A204.1 (cell line): ENCODE results near the gene TENM4.
"Not testable (repeated sequence)": the region's sequence is repeated elsewhere in the genome, so short reads cannot be mapped to it uniquely, and the experiment has no call there.

Experiments used
- FAIRE-seq: peaks from 2 replicates; lab custom pipeline; 2012; peaks lifted over from hg19 to GRCh38; lab: Jason Lieb, UNC

The TENM4 gene

DNA sequence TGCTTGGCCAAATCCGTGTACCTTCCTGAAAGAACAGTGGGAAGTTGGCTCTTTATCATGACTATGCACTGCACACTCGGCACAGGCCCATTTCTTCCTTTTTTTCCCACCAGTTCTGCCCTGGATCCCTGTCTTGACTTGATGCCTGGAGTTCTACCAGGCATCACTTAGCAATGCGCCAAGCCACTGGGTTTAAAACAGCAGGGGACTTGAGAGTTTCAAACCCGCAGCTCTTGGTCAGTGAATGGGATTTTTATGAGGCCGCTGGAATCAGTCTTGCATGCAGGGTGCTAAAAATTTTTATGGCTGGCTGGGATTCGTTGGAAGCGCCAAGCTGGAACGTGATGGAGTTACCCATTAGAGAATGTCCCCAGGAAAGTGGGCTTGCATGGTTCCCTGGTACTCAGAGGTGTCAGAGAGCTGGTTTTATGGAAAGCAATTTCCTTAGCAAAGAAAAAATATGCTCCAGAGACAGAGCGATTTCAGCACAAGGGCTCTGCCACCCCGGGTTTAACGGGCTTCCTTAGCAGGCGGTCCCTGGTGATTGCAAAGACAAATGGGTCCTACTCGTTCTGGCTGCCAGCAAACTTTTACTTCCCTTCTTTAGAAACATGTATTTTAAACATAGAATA, 432.9 kb downstream of the TENM4 start:
- no peak for FAIRE-seq

DNA sequence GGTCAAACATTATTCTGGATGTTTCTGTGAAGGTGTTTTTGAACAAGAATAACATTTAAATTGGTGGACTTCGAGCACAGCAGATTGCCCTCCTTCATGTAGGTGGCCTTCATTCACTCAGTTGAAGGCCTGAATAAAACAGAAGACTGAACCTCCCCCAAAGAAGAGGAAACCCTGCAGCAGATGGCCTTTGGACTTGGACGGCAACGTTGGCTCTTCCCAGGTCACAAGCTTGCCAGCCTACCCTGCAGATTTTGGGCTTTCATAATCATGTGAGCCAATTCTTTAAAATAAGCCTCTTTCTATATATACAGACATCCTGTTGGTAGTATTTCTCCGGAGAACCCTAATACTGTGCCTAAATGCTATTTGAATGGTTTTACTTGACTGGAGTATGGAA, 434.0 kb downstream of the TENM4 start:
- FAIRE-seq, result no peak

DNA sequence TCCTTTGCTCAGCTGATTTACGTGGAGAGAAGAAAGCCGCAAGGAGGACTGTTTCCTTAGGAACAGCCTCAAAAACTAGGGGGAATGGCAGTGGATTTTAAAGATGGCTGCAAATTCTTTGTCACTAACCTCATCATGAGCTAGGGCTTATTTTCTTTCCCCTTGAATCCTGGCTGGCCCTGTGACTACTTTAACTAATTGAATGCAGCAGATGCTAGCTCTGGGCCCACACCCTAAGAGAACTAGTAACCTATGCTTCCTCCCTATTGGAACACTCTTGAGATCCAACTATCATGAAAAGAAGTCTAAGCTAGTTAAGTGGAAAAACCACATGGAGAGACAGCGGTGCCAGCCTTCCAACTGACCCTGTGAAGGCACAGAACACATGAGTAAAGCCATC, 444.8 kb downstream of the TENM4 start:
- FAIRE-seq, result no peak

DNA sequence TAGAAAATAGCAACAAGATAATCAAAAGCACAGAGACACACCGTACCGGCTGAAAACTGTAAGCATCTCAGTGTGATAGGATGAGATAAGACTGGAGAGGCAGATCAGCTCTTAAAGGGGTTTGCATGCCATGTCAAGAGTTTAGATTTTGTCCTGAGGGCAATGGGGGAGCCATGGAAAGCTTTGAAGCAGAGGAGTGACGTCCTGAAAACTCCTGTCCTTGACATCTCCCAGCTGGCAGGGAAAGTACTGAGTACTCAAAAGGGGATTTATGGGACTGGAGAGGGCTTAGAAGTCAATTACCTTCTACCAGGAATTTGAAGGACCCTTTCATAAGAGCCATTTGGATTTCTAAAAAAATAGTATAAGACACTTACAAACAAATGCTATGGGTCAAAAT, 445.7 kb downstream of the TENM4 start:
- FAIRE-seq, result no peak

DNA sequence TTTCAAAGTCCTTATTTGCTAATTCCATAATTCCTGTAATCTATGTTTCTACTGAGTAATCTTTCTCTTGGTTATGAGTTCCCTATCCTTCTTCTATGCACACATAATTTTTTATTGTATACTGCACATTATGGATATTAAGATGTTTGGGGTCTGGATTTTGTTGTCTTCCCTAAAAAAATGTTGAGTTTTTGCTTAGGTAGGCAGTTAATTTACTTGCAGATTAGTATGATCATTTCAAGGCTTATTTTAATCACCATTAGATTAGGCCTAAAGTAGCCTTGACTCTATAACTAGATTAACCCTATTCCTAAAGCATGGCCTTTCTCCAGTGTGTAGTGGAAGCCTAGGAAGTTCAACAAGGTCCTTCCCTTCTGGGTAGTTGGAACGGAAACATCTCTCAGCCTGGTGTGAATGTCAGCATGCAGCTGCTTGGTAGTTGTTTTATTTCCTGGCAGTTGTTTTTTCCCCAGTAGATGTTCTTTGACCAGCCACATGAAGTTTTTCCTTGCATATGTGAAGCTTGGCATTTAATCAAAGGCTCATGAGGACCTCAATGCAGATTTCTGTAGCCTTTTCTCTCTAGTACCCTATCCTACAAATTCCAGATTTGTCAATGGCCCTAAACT, 446.9 kb downstream of the TENM4 start:
- no peak for FAIRE-seq

DNA sequence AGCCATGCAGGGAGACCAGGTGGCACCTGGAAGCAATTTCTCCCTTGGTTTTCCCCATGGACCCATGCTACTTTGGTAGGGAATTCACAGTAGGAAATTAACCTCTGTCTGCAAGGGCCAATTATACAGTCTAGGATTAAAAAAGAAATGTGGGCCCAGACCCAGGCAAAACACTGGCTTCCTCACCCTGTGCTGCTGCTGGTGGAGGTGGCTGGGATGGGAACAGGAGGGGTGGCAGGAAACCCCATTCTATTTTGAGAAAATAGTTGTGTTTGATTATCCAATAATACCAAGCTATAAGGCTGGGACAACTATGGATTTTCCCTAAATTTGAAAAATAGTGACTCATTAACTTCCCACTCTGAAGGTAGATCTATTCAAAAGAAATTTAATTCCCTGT, 449.1 kb downstream of the TENM4 start:
- FAIRE-seq, result no peak

DNA sequence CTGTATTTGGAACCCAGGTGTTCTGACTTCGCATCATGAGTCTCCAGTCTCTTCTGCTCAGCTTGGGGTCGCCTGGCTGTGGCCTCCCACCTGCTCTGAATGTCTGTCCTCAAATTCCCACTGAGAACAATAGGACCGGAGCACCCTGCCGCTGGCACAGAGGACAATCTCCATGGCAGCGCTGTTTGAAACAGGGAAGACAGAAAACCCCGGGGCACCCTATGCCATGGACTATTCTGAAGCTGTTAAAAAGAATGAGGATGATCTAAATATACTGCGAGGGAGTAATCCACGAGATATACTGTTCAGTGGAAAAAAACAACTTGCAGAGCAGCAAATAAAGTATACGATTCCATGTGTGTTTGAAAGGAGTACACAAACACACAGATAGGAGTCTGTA, 450.6 kb downstream of the TENM4 start:
- no peak for FAIRE-seq

DNA sequence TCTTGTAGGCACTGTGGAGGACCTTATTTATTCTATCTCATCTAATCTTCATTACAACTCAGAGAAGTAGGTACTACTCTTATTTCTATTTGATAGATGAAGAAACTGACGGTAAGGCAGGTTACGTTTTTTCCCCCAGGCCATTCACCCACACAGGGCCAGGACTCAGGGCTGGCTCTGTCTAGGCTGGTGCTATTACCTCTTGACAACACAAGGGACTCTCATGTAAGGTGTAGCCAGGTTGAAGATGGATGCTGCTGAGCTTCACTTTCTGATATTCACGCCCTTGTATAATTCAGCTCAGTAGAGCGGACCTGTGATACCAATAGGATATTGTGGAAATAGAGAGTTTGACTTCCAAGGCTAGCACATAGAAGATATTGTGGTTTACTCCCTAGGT, 453.1 kb downstream of the TENM4 start:
- no peak for FAIRE-seq

DNA sequence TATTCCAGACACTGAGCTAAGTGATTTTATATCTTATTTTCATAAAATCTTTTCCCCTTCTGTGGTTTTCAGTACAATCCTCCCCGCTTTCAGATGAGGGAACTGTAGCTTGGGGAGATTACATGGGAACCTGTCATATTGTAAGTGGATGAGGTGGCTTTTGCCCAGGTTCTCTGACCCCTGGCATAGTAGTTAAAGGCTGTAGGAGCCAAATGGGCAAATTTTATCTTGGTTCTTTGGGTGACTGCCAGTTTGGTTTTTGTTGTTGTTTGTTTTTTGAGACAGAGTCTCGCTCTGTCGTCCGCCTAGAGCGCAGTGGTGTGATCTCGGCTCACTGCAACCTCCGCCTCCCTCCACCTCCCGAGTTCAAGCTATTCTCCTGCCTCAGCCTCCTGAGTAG, 454.5 kb downstream of the TENM4 start:
- FAIRE-seq, result no peak

DNA sequence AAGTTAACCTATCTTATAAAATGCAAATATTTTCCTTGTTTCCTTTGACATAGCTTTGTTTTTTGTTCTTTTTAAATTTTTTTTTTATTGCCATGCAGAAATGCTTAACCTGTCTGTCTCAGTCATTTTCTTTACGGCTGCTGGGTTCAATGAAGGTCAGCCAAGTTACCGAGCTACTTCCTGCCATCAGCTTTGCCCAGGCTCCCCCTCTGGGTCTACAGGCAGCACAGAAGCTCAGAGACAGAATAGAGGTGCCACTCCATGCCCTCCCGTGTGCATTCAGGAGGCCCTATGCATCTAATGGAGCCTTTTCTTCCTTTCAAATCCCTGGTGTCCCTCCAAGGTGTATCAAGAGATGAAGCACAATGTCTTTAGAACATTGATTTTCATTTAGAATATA, 455.2 kb downstream of the TENM4 start:
- no peak for FAIRE-seq

DNA sequence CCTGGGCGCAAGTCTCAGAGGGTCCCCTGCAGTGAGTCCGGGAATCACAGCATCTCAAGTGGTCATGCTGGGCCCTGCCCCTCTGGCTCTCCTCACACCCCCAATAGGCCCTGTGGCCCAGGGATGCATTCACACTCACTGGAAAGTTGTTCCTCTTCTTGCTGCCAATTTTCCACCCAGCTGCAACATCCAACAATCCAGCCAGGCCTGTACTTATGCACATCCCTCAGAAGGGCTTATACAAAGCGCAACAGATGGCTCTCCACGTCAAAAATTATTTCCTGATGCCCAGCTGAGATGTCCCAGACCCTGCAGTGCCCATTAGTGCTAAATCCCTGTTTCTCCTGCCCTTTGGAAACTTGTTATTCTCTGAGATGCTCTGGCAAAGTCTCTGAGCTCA, 458.4 kb downstream of the TENM4 start:
- no peak for FAIRE-seq

DNA sequence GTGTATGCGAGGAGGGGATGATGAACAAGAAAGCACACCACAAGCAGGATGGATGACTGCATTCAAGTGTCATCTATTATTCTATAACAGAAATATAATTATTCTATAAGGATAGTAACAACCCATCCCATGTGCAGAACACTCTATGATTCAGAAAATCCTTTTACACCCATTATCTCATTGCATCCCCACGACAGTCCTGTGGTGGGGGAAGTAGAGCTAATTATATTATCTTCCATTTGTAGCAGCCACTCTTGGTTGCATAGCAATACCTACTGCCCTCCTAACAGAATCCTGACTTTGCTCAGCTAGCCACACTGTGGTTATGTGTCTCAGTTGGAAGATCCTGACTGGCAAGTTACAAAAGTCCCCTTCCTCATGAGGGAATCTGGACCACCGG, 459.7 kb downstream of the TENM4 start:
- FAIRE-seq, result no peak

DNA sequence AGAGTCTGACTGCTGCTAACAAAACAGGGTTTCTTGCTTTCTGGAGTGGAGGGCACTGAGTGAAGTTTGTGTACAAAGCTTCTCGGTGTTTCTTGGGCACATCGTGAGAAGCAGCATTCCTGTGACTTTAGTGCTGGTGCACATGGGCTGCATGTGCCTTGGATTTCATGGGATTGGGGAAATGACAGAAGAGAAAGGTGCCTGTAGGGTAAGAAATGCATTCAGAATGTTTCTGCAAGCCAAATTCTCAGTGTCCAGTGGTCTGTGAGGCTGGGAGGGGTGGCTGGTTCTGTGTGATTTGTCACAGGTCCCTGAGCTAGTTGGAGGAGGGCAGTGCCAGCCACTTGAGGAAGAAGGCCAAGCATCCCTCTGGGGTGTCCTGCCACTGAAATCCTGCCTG, 462.0 kb downstream of the TENM4 start:
- no peak for FAIRE-seq

DNA sequence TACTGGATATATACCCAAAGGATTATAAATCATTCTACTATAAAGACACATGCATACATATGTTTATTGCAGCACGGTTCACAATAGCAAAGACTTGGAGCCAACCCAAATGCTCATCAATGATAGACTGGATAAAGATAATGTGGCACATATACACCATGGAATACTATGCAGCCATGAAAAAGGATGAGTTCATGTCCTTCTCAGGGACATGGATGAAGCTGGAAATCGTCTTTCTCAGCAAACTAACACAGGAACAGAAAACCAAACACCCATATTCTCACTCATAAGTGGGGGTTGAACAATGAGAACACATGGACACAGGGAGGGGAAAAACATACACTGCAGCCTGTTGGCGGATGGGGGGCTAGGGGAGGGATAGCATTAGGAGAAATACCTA, 463.0 kb downstream of the TENM4 start:
- FAIRE-seq, result not testable (repeated sequence)

DNA sequence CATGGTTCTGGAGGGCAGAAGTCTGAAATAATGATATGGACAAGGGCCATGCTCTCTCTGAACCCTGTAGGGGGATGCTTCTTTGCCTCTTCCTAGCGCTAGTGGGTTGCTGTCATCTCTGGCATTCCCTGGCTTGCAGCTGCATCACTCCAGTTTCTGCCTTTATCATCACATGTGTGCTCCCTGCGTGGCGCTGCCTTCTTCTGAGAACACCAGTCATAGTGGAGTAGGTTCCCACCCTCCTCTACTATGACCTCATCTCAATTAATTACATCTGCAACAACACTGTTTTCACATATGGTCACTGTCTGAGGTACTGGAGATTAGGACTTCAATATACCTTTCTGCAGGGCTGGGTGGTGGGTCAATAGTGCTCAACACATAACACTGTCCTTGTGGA, 463.8 kb downstream of the TENM4 start:
- FAIRE-seq, result no peak

DNA sequence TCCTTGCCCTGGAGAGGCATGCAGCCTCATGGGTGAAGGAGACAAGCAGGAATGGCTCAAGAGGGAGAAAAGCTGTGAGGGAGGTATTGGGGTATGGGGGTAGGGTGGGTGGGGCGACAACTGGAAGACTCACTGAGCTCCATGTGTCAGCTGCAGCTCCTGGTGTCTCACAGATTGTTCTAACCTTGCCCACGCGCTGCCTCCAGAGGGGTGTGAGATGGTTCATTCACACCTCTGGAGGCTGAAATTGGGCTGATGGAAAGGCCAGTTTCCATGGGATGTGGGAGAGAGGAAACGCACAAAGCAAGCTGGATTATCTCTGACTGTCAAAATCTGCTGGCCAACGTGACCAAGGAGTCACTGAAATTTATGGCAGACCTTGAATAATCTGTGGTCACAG, 465.7 kb downstream of the TENM4 start:
- no peak for FAIRE-seq

DNA sequence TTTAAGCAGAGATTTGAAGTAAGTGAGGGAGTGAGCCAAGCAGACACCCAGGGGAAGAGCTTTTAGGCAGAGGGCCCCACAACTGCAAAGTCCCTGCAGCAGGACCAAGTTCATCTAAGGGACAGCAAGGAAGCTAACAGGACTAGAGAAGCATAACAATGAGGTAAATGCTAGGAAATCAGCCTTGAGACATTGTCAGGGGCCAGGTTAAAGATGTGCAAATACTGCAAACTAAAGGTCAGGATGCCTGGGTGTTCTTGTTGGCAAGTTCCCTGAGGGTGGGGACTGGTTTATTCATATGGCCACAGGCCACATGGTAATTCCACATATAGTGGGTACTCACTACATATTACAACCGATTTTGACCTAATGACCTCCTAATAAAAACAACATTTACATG, 467.0 kb downstream of the TENM4 start:
- FAIRE-seq, result no peak

DNA sequence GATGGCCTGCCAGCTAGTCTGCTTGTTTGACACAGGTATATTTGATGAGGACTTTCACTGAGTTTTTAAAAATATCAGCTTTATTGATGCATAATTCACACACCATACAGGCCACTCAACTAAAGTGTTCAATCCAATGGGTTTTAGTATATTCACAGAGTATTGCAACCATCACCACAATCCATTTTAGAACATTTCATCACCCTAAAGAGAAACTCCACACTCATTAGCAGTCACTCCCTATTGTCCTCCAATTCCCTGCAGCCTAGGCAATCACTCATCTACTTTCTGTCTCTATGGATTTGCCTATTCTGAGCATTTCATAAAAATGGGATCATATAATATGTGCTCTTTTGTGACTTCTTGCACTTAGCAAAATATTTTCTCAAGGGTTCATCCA, 468.2 kb downstream of the TENM4 start:
- FAIRE-seq, result no peak

DNA sequence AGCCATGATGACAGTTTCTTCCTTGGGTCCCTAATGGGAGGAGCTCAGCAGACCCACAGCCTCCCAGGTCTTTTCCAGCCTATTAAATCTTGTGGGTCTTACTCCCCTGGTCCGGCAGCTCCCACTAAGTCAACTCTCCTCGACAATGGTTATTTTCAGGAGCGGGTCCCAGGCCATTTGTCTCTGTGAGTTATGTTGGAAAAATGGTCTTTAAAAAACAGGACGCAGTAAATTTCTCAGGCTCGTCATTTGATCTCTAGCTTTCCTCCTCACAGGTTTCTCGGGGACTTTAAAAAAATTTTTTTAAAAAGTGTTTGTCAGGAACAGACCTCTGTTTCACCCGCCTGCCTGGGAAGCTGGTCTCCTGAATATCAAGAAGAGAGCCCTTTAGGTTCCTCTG, 468.7 kb downstream of the TENM4 start:
- FAIRE-seq, result no peak

DNA sequence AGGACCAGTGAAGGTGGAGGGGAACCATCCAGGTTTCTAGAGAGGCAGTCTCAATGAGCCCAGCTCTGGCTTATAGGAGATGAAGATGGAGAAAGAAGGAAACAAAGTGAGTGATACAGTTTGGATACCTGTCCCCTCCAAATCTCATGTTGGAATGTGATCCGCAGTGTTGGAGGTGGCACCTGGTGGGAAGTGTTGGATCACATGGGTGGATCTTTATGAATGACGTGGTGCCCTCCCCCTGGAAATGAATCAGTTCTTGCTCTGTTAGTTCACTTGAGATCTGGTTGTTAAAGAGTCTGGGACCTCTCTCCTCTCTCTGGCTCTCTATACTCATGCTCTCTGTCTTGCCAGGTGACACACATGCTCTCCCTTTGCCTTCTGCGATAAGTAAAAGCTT, 473.0 kb downstream of the TENM4 start:
- FAIRE-seq, result no peak

DNA sequence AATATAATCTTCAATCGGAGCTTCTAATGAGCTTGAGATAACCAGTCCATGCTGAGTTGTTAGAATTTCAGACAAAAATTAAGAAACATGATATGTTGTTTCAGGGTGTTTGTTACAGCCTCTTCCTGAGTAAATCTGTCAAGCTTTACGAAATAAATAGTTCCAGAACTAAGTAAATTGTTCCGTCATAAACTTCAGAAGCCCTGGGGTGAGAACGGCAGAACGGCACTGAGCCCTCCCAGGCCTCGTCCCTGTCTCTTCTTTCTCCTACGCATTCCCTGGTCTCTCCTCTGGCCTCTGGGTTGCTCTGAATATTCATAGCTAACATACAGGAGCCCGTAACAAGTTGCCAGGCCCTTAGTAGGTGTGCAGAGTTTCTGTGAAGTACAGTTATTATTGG, 475.4 kb downstream of the TENM4 start:
- FAIRE-seq, result no peak

DNA sequence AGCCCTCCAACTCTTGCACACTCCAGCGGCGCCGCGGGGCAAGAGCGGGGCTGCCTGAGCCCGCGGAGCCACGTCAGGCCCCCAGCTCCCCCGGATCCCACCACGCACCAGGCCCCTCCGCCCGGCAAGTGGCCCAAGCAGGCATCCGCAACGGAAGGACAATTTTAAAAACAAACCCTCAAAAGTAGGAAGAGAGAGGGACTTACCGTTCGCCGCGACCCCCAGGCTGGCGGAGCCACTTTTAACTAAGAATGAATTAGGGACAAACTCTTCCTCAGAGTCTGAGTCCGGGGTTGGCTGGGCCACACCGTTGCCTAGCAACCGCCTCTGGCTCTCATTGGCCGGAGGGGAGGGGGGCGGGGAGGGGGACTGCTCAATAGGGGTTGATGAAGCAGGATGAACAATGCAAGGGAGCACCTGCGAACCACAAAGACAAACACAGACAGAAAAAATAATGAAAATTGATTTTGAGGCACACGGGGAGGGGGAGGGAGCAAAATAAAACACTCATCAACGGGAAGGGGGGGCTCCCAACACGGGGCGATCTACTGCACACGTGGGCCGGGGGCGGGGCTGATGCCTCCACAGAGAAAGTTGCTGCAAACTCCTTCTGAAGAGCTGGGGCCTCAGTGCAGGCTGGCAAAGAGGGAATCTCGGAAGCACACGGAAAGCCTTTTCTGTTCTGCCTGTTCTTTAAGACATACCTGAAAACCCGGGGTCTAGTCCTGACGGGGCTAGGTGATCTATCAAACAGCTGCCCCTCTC, 478.7 kb downstream of the TENM4 start:
- FAIRE-seq, result no peak

DNA sequence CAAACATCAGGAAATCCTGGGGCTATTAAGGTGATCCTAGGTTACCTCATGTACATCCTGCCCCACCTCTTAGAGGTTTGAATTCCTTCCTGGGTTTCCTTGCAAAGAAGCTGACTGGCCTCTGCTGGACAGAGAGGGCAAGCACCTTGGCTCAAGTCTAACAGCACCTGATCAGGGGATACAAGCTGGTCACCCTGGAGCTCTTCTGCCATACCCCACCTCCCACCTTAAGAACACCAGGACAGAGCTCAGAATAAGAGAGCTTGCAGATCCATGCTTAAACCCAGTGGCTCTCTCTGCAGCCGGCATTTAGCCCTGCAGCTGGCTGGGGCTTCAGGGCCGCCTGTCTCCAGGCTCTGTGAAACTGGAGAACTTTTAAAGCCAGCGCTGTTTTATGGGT, 479.6 kb downstream of the TENM4 start:
- FAIRE-seq, result no peak

DNA sequence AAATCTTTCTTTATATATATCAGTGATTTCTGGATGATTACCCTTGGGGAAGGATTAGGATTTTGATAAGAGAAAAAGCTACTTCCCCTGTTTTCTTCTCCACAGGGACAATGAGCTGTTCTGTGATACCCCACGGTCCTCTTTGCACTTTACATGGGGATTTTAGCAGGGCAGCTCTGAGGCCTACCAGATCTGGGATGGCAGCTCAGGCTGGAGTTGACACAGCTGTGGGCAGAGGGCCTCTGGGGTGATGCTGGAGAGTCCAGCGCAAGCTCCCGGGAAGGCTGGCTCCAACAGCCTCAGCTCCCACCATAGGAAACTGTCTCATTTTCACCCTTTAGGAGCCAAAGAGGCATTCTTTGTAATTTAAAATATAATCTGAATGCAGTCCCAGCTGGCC, 482.4 kb downstream of the TENM4 start:
- no peak for FAIRE-seq
